Adrenal gland (tissue), 12 donors: ENCODE results near the gene BMPR1B. TPM values are rescaled to one million over a fixed set of nuclear protein-coding genes. Genes with fewer than 3 reads are reported as not detected.

ENCODE experiments used
- DNase-seq, 7 donors: peaks; one replicate each; pipeline ENCODE4 v3.0.0-alpha.2; 2019 to 2020
- H3K27ac ChIP-seq, 5 donors: fragments of 200-600 bp; sonication (generic) in 4 of 5; 1 replicate in 3 of 5; 2 replicates in 2 of 5; pipeline versions ENCODE4 v1.5.1 to v1.8.0; 2016 to 2020; ENCODE audit warnings: mild to moderate bottlenecking in 1 of 5
- H3K27me3 ChIP-seq: fragments of 200-600 bp; 2 replicates; pipeline ENCODE4 v1.8.0; 2021
- H3K36me3 ChIP-seq, 2 donors: fragments of 200-600 bp; replicated peaks in 1 of 2; 1 replicate in 1 of 2; 2 replicates in 1 of 2; pipeline versions ENCODE4 v1.5.1 to v1.8.0; 2018 to 2022
- H3K4me1 ChIP-seq, 2 donors: fragments of 200-600 bp; replicated peaks in 1 of 2; 1 replicate in 1 of 2; 2 replicates in 1 of 2; pipeline versions ENCODE4 v1.5.1 to v1.8.0; 2018 to 2021
- H3K4me3 ChIP-seq, 4 donors: fragments of 200-600 bp; sonication (generic) in 3 of 4; one replicate each; pipeline ENCODE4 v1.5.1; 2016 to 2018
- H3K9me3 ChIP-seq, 3 donors: fragments of 200-600 bp; sonication (generic) in 1 of 3; replicated peaks in 1 of 3; 1 replicate in 2 of 3; 2 replicates in 1 of 3; pipeline versions ENCODE4 v1.5.1 to v1.8.0; 2016 to 2021
- CTCF ChIP-seq, 6 experiments: fragments of 450-650 bp in 4 of 6; fragments of 200-600 bp in 2 of 6; sonication (generic) in 1 of 6; IDR thresholded peaks; 1 replicate in 5 of 6; 2 replicates in 1 of 6; pipeline versions ENCODE4 v1.5.1 to v1.8.0; 2016 to 2021; ENCODE audit warnings: antibody characterized with exemption in 6 of 6, mild to moderate bottlenecking in 2 of 6, moderate library complexity in 1 of 6
- POLR2A ChIP-seq, 2 donors: fragments of 450-650 bp; IDR thresholded peaks; one replicate each; pipeline ENCODE4 v1.6.1; 2017; ENCODE audit warnings: antibody characterized with exemption in 2 of 2, mild to moderate bottlenecking in 2 of 2, moderate library complexity in 1 of 2
- WGBS, 4 donors: extraction: QIAGEN DNeasy Blood & Tissue Kit in 2 of 4; methylation state at CpG; one replicate each; pipeline versions ENCODE4 v1.1.5 to v1.1.7; 2013 to 2017; 5-methylcytosine and 5-hydroxymethylcytosine counted together
- intact Hi-C, 2 donors: fragments of 100-400 bp; cut with DNase I; formaldehyde crosslinking; loops; one replicate each; pipeline versions ENCODE4 v1.14.1 to v1.15.0; 2022 to 2023
- polyA plus RNA-seq, 3 donors: library from polyadenylated mRNA; stranded (reverse); fragments of 200-250 nt in 2 of 3; fragments of 350-450 nt in 1 of 3; fragmentation: Illumina TruSeq in 1 of 3; extraction: RNeasy Lipid Tissue Mini Kit (QIAGEN cat#74804) in 1 of 3; gene quantifications; one replicate each; pipeline ENCODE4 v1.2.3, GENCODE V29; 2013 to 2014
- total RNA-seq, 9 donors: library from RNA; depleted of rRNA in 4 of 9; stranded (reverse); fragments of >200 nt in 4 of 9; fragments of 120-200 nt in 1 of 9; fragmentation: NEBNext Ultra II Directional in 1 of 9; extraction: Animal tissue kit (Norgen Biotek cat#: 25700) in 1 of 9; gene quantifications; one replicate each; pipeline versions ENCODE4 v1.1.0 to v1.2.4, GENCODE V29; 2013 to 2023
- donor health status: healthy with polysubstance abuse.
- donor health status: Bipolar disorder and iron deficiency.
- donor health status: DM: yes; HTN: yes; CAD: no.
- donor health status: DM: no; HTN: no; CAD: no.
- donor health status: DM: no; HTN: no; CAD: no.
- donor health status: DM: yes; HTN: yes; CAD: no.

The BMPR1B gene
- total and polyA plus RNA-seq, 12 donors, result 0.94 to 22.2 (median 6.2) TPM

- DNase-seq, result no peak
- H3K4me1 ChIP-seq, result no peaks in the 10 kb centered on the region
- intact Hi-C loops, result loop anchor here in 1 of 2 donors (10.0 kb wide), 1 partner anchor 356 kb away; the partner anchor contains the start of gene UNC5C
- H3K4me3 ChIP-seq, result no peak overlapping the region
- H3K36me3 ChIP-seq, result no peaks in the 10 kb centered on the region
- H3K9me3 ChIP-seq, result no peaks in the 10 kb centered on the region
- TF ChIP-seq CTCF (IDR thresholded peaks at IDR 0.05), result no peak
- TF ChIP-seq POLR2A (IDR thresholded peaks at IDR 0.05), result no peak
- no peak overlapping the region for H3K27ac ChIP-seq
- no peaks in the 10 kb centered on the region for H3K27me3 ChIP-seq
- WGBS, 4 donors, result 83 to 87% (median 84%) methylated on average over 5 of the region's 5 CpGs
Measured at GRCh38 chr4:95188701-95189370, 431.1 kb downstream of the BMPR1B start.

- no peak for DNase-seq
- Histone ChIP-seq H3K9me3 (no peaks in the 10 kb centered on the region), H3K27ac (no peak overlapping the region), H3K27me3 (no peaks in the 10 kb centered on the region), H3K4me3 (no peak overlapping the region), H3K4me1 (peaks cover 0 to 8% of the 10 kb centered on the region in 2 donors), H3K36me3 (no peaks in the 10 kb centered on the region)
- TF ChIP-seq CTCF (IDR thresholded peaks at IDR 0.05) (no peak), POLR2A (IDR thresholded peaks at IDR 0.05) (no peak)
- 75 to 87% (median 80%) methylated on average over 6 to 9 of the region's 9 CpGs for WGBS, 4 donors
- intact Hi-C loops, result no loop called here
Measured at GRCh38 chr4:95190751-95191436, 433.1 kb downstream of the BMPR1B start.

- Histone ChIP-seq H3K4me3 (no peak overlapping the region), H3K4me1 (peaks cover 0 to 8% of the 10 kb centered on the region in 2 donors), H3K27me3 (no peaks in the 10 kb centered on the region), H3K27ac (no peak overlapping the region), H3K36me3 (no peaks in the 10 kb centered on the region), H3K9me3 (no peaks in the 10 kb centered on the region)
- intact Hi-C loops, result no loop called here
- WGBS, 4 donors, result 93 to 97% (median 96%) methylated on average over 3 of the region's 3 CpGs
- DNase-seq, result no peak
- TF ChIP-seq POLR2A (IDR thresholded peaks at IDR 0.05), result no peak
- no peak for TF ChIP-seq CTCF (IDR thresholded peaks at IDR 0.05)
Measured at GRCh38 chr4:95191537-95191936, 433.8 kb downstream of the BMPR1B start.

GRCh38 chr4:95193391-95194224, 435.9 kb downstream of the BMPR1B start:
- peaks cover 0 to 8% of the 10 kb centered on the region in 2 donors for H3K4me1 ChIP-seq
- no peak for DNase-seq
- H3K27me3 ChIP-seq, result no peaks in the 10 kb centered on the region
- no peaks in the 10 kb centered on the region for H3K9me3 ChIP-seq
- intact Hi-C loops, result no loop called here
- no peak overlapping the region for H3K27ac ChIP-seq
- H3K4me3 ChIP-seq, result no peak overlapping the region
- no peak for TF ChIP-seq CTCF (IDR thresholded peaks at IDR 0.05)
- no peak for TF ChIP-seq POLR2A (IDR thresholded peaks at IDR 0.05)
- H3K36me3 ChIP-seq, result no peaks in the 10 kb centered on the region
- WGBS, 4 donors, result 80 to 89% (median 87%) methylated on average over 22 of the region's 22 CpGs
